Endothelial cell of umbilical vein (primary cell): ENCODE measurements around the gene CDK19. TPM values are rescaled to one million over a fixed set of nuclear protein-coding genes. Genes with fewer than 3 reads are reported as not detected.

Experiments
- BruUV-seq: library from RNA; stranded (reverse); fragments of 400-500 nt; replicated peaks from 2 replicates; lab custom pipeline; 2021; lab: Mats Ljungman, UMichigan
- CTCF ChIA-PET: fragments of 300-600, 350-600 bp; sonication (Branson Sonifier 250); formaldehyde crosslinking; loops from one replicate; lab custom pipeline; 2021; ENCODE audit warnings: antibody characterized with exemption, inconsistent platforms; lab: Charles Lee
- POLR2A ChIA-PET: fragments of 300-600, 350-600 bp; sonication (Branson Sonifier 250); formaldehyde crosslinking; loops from one replicate; lab custom pipeline; 2021; ENCODE audit warnings: antibody characterized with exemption, inconsistent platforms; lab: Charles Lee
- DNase-seq: peaks from one replicate; pipeline ENCODE4 v3.0.0-alpha.2; 2011; ENCODE audit warnings: low read depth, low spot score
- FAIRE-seq: peaks from 2 replicates; lab custom pipeline; 2011; peaks lifted over from hg19 to GRCh38; lab: Jason Lieb, UNC
- H2AFZ ChIP-seq: 2 replicates; pipeline ENCODE4 v1.6.0; 2012; ENCODE audit warnings: low read depth, low read length, control low read depth, inconsistent platforms
- H3K27ac ChIP-seq: 2 replicates; pipeline ENCODE4 v1.5.1; 2011; ENCODE audit warnings: low read depth, mild to moderate bottlenecking, control low read depth, low read length, moderate library complexity; ENCODE audit not compliant: insufficient read depth
- H3K27me3 ChIP-seq, 2 experiments: 2 replicates each; pipeline versions ENCODE4 v1.6.0 to v1.6.1; 2011; ENCODE audit warnings: low read length in 2 of 2, mixed read lengths in 1 of 2; ENCODE audit not compliant: control insufficient read depth in 2 of 2, insufficient read depth in 2 of 2
- H3K36me3 ChIP-seq, 2 experiments: 2 replicates in 1 of 2; 3 replicates in 1 of 2; pipeline ENCODE4 v1.5.1; 2011; ENCODE audit warnings: low read length in 2 of 2, mild to moderate bottlenecking in 1 of 2, moderate library complexity in 1 of 2; ENCODE audit not compliant: control insufficient read depth in 2 of 2, insufficient read depth in 2 of 2; ENCODE audit errors: extremely low read depth in 1 of 2
- H3K4me1 ChIP-seq: 3 replicates; pipeline ENCODE4 v1.5.1; 2011; ENCODE audit warnings: mild to moderate bottlenecking, low read length; ENCODE audit not compliant: control insufficient read depth, insufficient read depth; ENCODE audit errors: extremely low read depth
- H3K4me2 ChIP-seq: 2 replicates; pipeline ENCODE4 v1.6.1; 2011; ENCODE audit warnings: low read length, control low read depth, mixed read lengths; ENCODE audit not compliant: insufficient read depth
- H3K4me3 ChIP-seq, 3 experiments: fragments of 200-600 bp in 1 of 3; sonication (generic), shearing (Covaris generic) in 1 of 3; replicated peaks in 1 of 3; 2 replicates each; pipeline ENCODE4 v1.5.1; 2011 to 2016; ENCODE audit warnings: control low read depth in 3 of 3, low read length in 3 of 3, mild to moderate bottlenecking in 2 of 3, inconsistent platforms in 1 of 3, low read depth in 1 of 3, moderate library complexity in 1 of 3; ENCODE audit not compliant: insufficient read depth in 1 of 3
- H3K79me2 ChIP-seq: 2 replicates; pipeline ENCODE4 v1.6.0; 2012; ENCODE audit warnings: low read length, inconsistent platforms; ENCODE audit not compliant: control insufficient read depth, insufficient read depth
- H3K9ac ChIP-seq: replicated peaks from 2 replicates; pipeline ENCODE3; 2011; ENCODE audit warnings: low read length, control low read depth; ENCODE audit not compliant: insufficient read depth; ENCODE audit errors: extremely low read depth
- H3K9me1 ChIP-seq: replicated peaks from 3 replicates; pipeline ENCODE4 v1.6.0; 2011; ENCODE audit warnings: mild to moderate bottlenecking, low read length; ENCODE audit not compliant: control insufficient read depth, insufficient read depth; ENCODE audit errors: extremely low read depth
- H3K9me3 ChIP-seq: replicated peaks from 2 replicates; pipeline ENCODE4 v1.5.1; 2012; ENCODE audit warnings: low read length, inconsistent platforms; ENCODE audit not compliant: control insufficient read depth, insufficient read depth
- H4K20me1 ChIP-seq: replicated peaks from 2 replicates; pipeline ENCODE3; 2011; ENCODE audit warnings: mild to moderate bottlenecking, low read length; ENCODE audit not compliant: control insufficient read depth, insufficient read depth; ENCODE audit errors: extremely low read depth
- CTCF ChIP-seq, 2 donors: IDR thresholded peaks; 1 replicate in 1 of 2; 2 replicates in 1 of 2; pipeline ENCODE4 v1.5.1; 2011; ENCODE audit warnings: low read length in 2 of 2, mild to moderate bottlenecking in 2 of 2, moderate library complexity in 2 of 2, control low read depth in 1 of 2, inconsistent platforms in 1 of 2, low read depth in 1 of 2; ENCODE audit not compliant: insufficient read depth in 1 of 2; ENCODE audit errors: extremely low read depth in 1 of 2
- EZH2 ChIP-seq: IDR thresholded peaks from 2 replicates; pipeline ENCODE4 v1.6.1; 2012; ENCODE audit warnings: borderline replicate concordance, low read depth, mild to moderate bottlenecking, moderate library complexity, low read length, inconsistent platforms; ENCODE audit not compliant: severe bottlenecking
- GATA2 ChIP-seq: IDR thresholded peaks from 2 replicates; pipeline ENCODE4 v1.7.0; 2011; ENCODE audit warnings: low read depth, mild to moderate bottlenecking, moderate library complexity, mixed read lengths, low read length; ENCODE audit not compliant: insufficient read length, insufficient read depth
- JUN ChIP-seq: IDR thresholded peaks from 2 replicates; pipeline ENCODE4 v1.6.1; 2011; ENCODE audit warnings: borderline replicate concordance, low read depth; ENCODE audit not compliant: insufficient read length, insufficient read depth
- MAX ChIP-seq: IDR thresholded peaks from 2 replicates; pipeline ENCODE4 v1.6.1; 2011; ENCODE audit not compliant: insufficient read depth, insufficient read length
- MYC ChIP-seq: IDR thresholded peaks from one replicate; pipeline ENCODE4 v1.6.1; 2011; ENCODE audit warnings: mild to moderate bottlenecking, low read depth, low read length
- POLR2A ChIP-seq: IDR thresholded peaks from 2 replicates; pipeline ENCODE4 v1.6.1; 2012; ENCODE audit warnings: low read depth, mild to moderate bottlenecking, control low read depth, low read length
- POLR2AphosphoS5 ChIP-seq: IDR thresholded peaks from 2 replicates; pipeline ENCODE4 v1.6.1; 2012; ENCODE audit warnings: low read depth, mild to moderate bottlenecking, control low read depth, low read length, moderate library complexity; ENCODE audit not compliant: insufficient read depth
- dilution Hi-C: fragments of 300-500 bp; cut with MboI; formaldehyde crosslinking; loops from one replicate; pipeline ENCODE4 v1.15.0; 2019; ENCODE audit warnings: low sequenced_read_pairs; ENCODE audit not compliant: extremely low pct_ligation_motif_present
- intact Hi-C: fragments of 100-400 bp; cut with micrococcal nuclease; formaldehyde crosslinking; loops from one replicate; pipeline ENCODE4 v1.10.0; 2022
- polyA plus RNA-seq, 4 experiments: library from polyadenylated mRNA; depleted of rRNA in 3 of 4; stranded (reverse) in 3 of 4; unstranded in 1 of 4; fragments of >200 nt; gene quantifications; 2 replicates each; pipeline versions ENCODE4 v1.2.1 to v1.2.3, GENCODE V29; 2011 to 2012; ENCODE audit warnings: missing spikeins in 1 of 4
- total RNA-seq: library from RNA; stranded (reverse); gene quantifications from 2 replicates; pipeline ENCODE4 v1.2.3, GENCODE V29; 2021

The CDK19 gene
- total and polyA plus RNA-seq, 2 donors (not counting 3 experiments of a cell fraction or from before 2014, with no cell fraction given), result 4.6 to 12.1 TPM

DNA sequence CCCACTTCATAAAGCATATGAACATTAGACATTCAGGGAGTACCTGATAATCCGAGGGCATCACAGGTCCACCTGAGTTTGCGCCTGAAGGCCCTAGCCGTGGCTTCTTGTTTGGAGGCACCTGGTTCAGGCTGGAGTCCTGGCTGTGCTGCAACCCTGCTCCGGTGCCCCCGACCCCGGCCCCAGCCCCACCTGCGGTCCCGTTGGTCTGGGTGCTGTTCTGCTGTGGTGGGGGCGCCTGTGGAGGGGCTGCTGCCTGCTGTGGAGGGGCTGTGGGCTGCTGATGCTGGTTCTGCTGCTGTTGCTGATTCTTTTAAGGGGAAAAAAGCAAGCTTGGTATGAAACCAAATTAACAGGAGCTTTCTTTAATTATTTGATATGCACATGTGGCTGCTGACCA is 194.2 kb downstream of the CDK19 start:
- H3K9ac ChIP-seq, result no peak overlapping the region
- H4K20me1 ChIP-seq, result no peaks in the 10 kb centered on the region
- no peak overlapping the region for H3K4me2 ChIP-seq
- no peaks in the 10 kb centered on the region for H3K27me3 ChIP-seq
- FAIRE-seq, result no peak
- no peak overlapping the region for H3K4me3 ChIP-seq
- intact Hi-C loops, result no loop called here
- BruUV-seq, result no TSS peak
- ChIA-PET POLR2A (no interaction called here), CTCF (no interaction called here)
- TF ChIP-seq POLR2AphosphoS5, result no peak
- TF ChIP-seq MAX, result no peak
- no peak for TF ChIP-seq CTCF (IDR thresholded peaks at IDR 0.05; ENCODE audit: extremely low read depth in 1 of 2, insufficient read depth in 1 of 2, low read depth in 1 of 2, low read length in 2 of 2)
- TF ChIP-seq EZH2, result no peak
- no peak for TF ChIP-seq POLR2A
- no peak for TF ChIP-seq JUN
- TF ChIP-seq GATA2, result no peak
- TF ChIP-seq MYC, result no peak
- no peak overlapping the region for H2AFZ ChIP-seq
- H3K9me1 ChIP-seq, result no peaks in the 10 kb centered on the region
- H3K36me3 ChIP-seq, result no peaks in the 10 kb centered on the region
- no peak for DNase-seq
- H3K9me3 ChIP-seq, result no peaks in the 10 kb centered on the region
- H3K4me1 ChIP-seq, result peaks cover 2% of the 10 kb centered on the region
- no peaks in the 10 kb centered on the region for H3K79me2 ChIP-seq
- H3K27ac ChIP-seq, result no peak overlapping the region
- dilution Hi-C loops, result no loop called here
